ENCODE data around the gene ZNF423. TPM values are rescaled to one million over a fixed set of nuclear protein-coding genes. Genes with fewer than 3 reads are reported as not detected.

ZNF423 gene
- total and polyA plus RNA-seq, 2 experiments from 2014 or later = 0.43 to 0.49 TPM

GRCh38 chr16:49726155-49726554, 129.8 kb downstream of the ZNF423 start:
- no peak for DNase-seq
- no peak overlapping the region for H3K9ac ChIP-seq
- H3F3A ChIP-seq (ENCODE audit: insufficient read depth) = no peaks in the 10 kb centered on the region
- no peaks in the 10 kb centered on the region for H3K79me2 ChIP-seq (ENCODE audit: insufficient read depth)
- TF ChIP-seq EZH2 (IDR thresholded peaks at IDR 0.05; ENCODE audit: insufficient read depth, poor library complexity, severe bottlenecking) (no peak), EZH2phosphoT487 (IDR thresholded peaks at IDR 0.05; ENCODE audit: insufficient read depth, low read depth) (no peak)
- no peak overlapping the region for H2AFZ ChIP-seq
- H3K4me2 ChIP-seq (ENCODE audit: unreplicated experiment) = no peak overlapping the region
- H3K9me3 ChIP-seq (ENCODE audit: low read depth) = no peaks in the 10 kb centered on the region
- H3K36me3 ChIP-seq (ENCODE audit: low read depth) = no peaks in the 10 kb centered on the region
- H3K4me3 ChIP-seq = no peak overlapping the region
- in situ Hi-C loops (cut with MboI) = no loop called here
- 70 to 76% methylated on average over 6 of the region's 6 CpGs for WGBS, 2 experiments (ENCODE audit: low coverage in 1 of 2, low lambda C conversion rate in 2 of 2, missing lambda C conversion rate in 2 of 2)
- H3K9me2 ChIP-seq (ENCODE audit: insufficient read depth) = no peaks in the 10 kb centered on the region
- H3K27me3 ChIP-seq (replicated peaks; ENCODE audit: insufficient read depth) = no peaks in the 10 kb centered on the region
- no peak overlapping the region for H3K27ac ChIP-seq
- H4K20me1 ChIP-seq (ENCODE audit: insufficient read depth) = no peaks in the 10 kb centered on the region
- H3K4me1 ChIP-seq (ENCODE audit: insufficient read depth) = no peaks in the 10 kb centered on the region

- Histone ChIP-seq H3K4me1 (ENCODE audit: insufficient read depth) (no peaks in the 10 kb centered on the region), H3K36me3 (ENCODE audit: low read depth) (no peaks in the 10 kb centered on the region), H3K9ac (no peak overlapping the region), H3K27ac (no peak overlapping the region), H3K4me2 (ENCODE audit: unreplicated experiment) (no peak overlapping the region), H3K9me3 (ENCODE audit: low read depth) (no peaks in the 10 kb centered on the region), H3F3A (ENCODE audit: insufficient read depth) (no peaks in the 10 kb centered on the region), H3K4me3 (no peak overlapping the region), H2AFZ (no peak overlapping the region), H4K20me1 (ENCODE audit: insufficient read depth) (no peaks in the 10 kb centered on the region), H3K9me2 (ENCODE audit: insufficient read depth) (no peaks in the 10 kb centered on the region), H3K27me3 (replicated peaks; ENCODE audit: insufficient read depth) (no peaks in the 10 kb centered on the region), H3K79me2 (ENCODE audit: insufficient read depth) (no peaks in the 10 kb centered on the region)
- in situ Hi-C loops (cut with MboI) = no loop called here
- no peak for DNase-seq
- 59 to 60% methylated on average over 8 of the region's 8 CpGs for WGBS, 2 experiments (ENCODE audit: low coverage in 1 of 2, low lambda C conversion rate in 2 of 2, missing lambda C conversion rate in 2 of 2)
- TF ChIP-seq EZH2phosphoT487 (IDR thresholded peaks at IDR 0.05; ENCODE audit: insufficient read depth, low read depth) = no peak
- TF ChIP-seq EZH2 (IDR thresholded peaks at IDR 0.05; ENCODE audit: insufficient read depth, poor library complexity, severe bottlenecking) = no peak
These were observed 130.3 kb downstream of the ZNF423 start for GRCh38 chr16:49725651-49726050.

- H3K36me3 ChIP-seq (ENCODE audit: low read depth) = no peaks in the 10 kb centered on the region
These were observed 131.1 kb downstream of the ZNF423 start for GRCh38 chr16:49724774-49725173.

GRCh38 chr16:49723310-49723709, 132.6 kb downstream of the ZNF423 start:
- Histone ChIP-seq H4K20me1 (ENCODE audit: insufficient read depth) (no peaks in the 10 kb centered on the region), H3K9me2 (ENCODE audit: insufficient read depth) (no peaks in the 10 kb centered on the region), H3K36me3 (ENCODE audit: low read depth) (no peaks in the 10 kb centered on the region), H3K79me2 (ENCODE audit: insufficient read depth) (no peaks in the 10 kb centered on the region), H3F3A (ENCODE audit: insufficient read depth) (no peaks in the 10 kb centered on the region), H2AFZ (no peak overlapping the region), H3K4me2 (ENCODE audit: unreplicated experiment) (no peak overlapping the region), H3K9ac (no peak overlapping the region), H3K4me1 (ENCODE audit: insufficient read depth) (no peaks in the 10 kb centered on the region), H3K27ac (no peak overlapping the region), H3K9me3 (ENCODE audit: low read depth) (no peaks in the 10 kb centered on the region), H3K27me3 (replicated peaks; ENCODE audit: insufficient read depth) (no peaks in the 10 kb centered on the region), H3K4me3 (no peak overlapping the region)
- WGBS, 2 experiments (ENCODE audit: low coverage in 1 of 2, low lambda C conversion rate in 2 of 2, missing lambda C conversion rate in 2 of 2) = 30 to 43% methylated on average over 1 of the region's 1 CpG
- DNase-seq = no peak
- in situ Hi-C loops (cut with MboI) = no loop called here
- TF ChIP-seq EZH2phosphoT487 (IDR thresholded peaks at IDR 0.05; ENCODE audit: insufficient read depth, low read depth) (no peak), EZH2 (IDR thresholded peaks at IDR 0.05; ENCODE audit: insufficient read depth, poor library complexity, severe bottlenecking) (no peak)

More at GRCh38 chr16:49724774-49725173, 131.1 kb downstream of the ZNF423 start:
- Histone ChIP-seq H3K9ac (no peak overlapping the region), H3K9me2 (ENCODE audit: insufficient read depth) (no peaks in the 10 kb centered on the region), H3K79me2 (ENCODE audit: insufficient read depth) (no peaks in the 10 kb centered on the region), H4K20me1 (ENCODE audit: insufficient read depth) (no peaks in the 10 kb centered on the region), H3K4me1 (ENCODE audit: insufficient read depth) (no peaks in the 10 kb centered on the region), H3K9me3 (ENCODE audit: low read depth) (no peaks in the 10 kb centered on the region), H3K27me3 (replicated peaks; ENCODE audit: insufficient read depth) (no peaks in the 10 kb centered on the region), H3K4me2 (ENCODE audit: unreplicated experiment) (no peak overlapping the region), H3K27ac (no peak overlapping the region), H3F3A (ENCODE audit: insufficient read depth) (no peaks in the 10 kb centered on the region), H2AFZ (no peak overlapping the region), H3K4me3 (no peak overlapping the region)
- TF ChIP-seq EZH2 (IDR thresholded peaks at IDR 0.05; ENCODE audit: insufficient read depth, poor library complexity, severe bottlenecking) (no peak), EZH2phosphoT487 (IDR thresholded peaks at IDR 0.05; ENCODE audit: insufficient read depth, low read depth) (no peak)
- DNase-seq = no peak
- in situ Hi-C loops (cut with MboI) = no loop called here
- 55 to 62% methylated on average over 5 of the region's 5 CpGs for WGBS, 2 experiments (ENCODE audit: low coverage in 1 of 2, low lambda C conversion rate in 2 of 2, missing lambda C conversion rate in 2 of 2)

GRCh38 chr16:49720225-49720624, 135.7 kb downstream of the ZNF423 start:
- Histone ChIP-seq H4K20me1 (ENCODE audit: insufficient read depth) (no peaks in the 10 kb centered on the region), H3K36me3 (ENCODE audit: low read depth) (no peaks in the 10 kb centered on the region), H3K79me2 (ENCODE audit: insufficient read depth) (no peaks in the 10 kb centered on the region), H3K9ac (no peak overlapping the region), H3K9me2 (ENCODE audit: insufficient read depth) (no peaks in the 10 kb centered on the region), H2AFZ (no peak overlapping the region), H3K4me3 (no peak overlapping the region), H3K27me3 (replicated peaks; ENCODE audit: insufficient read depth) (no peaks in the 10 kb centered on the region), H3K4me1 (ENCODE audit: insufficient read depth) (no peaks in the 10 kb centered on the region), H3K27ac (no peak overlapping the region), H3F3A (ENCODE audit: insufficient read depth) (no peaks in the 10 kb centered on the region), H3K4me2 (ENCODE audit: unreplicated experiment) (no peak overlapping the region), H3K9me3 (ENCODE audit: low read depth) (no peaks in the 10 kb centered on the region)
- TF ChIP-seq EZH2phosphoT487 (IDR thresholded peaks at IDR 0.05; ENCODE audit: insufficient read depth, low read depth) = no peak
- no peak for TF ChIP-seq EZH2 (IDR thresholded peaks at IDR 0.05; ENCODE audit: insufficient read depth, poor library complexity, severe bottlenecking)
- 45 to 67% methylated on average over 3 of the region's 3 CpGs for WGBS, 2 experiments (ENCODE audit: low coverage in 1 of 2, low lambda C conversion rate in 2 of 2, missing lambda C conversion rate in 2 of 2)
- in situ Hi-C loops (cut with MboI) = no loop called here
- no peak for DNase-seq

All from GM23248 (cell line).